A549 (cell line): Measurements from ENCODE around the gene RGS6. TPM values are rescaled to one million over a fixed set of nuclear protein-coding genes. Genes with fewer than 3 reads are reported as not detected.

Source experiments
- ATAC-seq, 2 experiments: fragments of 200-7000 bp in 1 of 2; fragments of >200 bp in 1 of 2; cut with Nextera tagmentation in 1 of 2; cut with Tn5 transposase in 1 of 2; 3 replicates each; pipeline versions ENCODE4 v1.8.0 to v1.9.1; 2018 to 2020; ENCODE audit warnings: mild to moderate bottlenecking in 1 of 2, moderate library complexity in 1 of 2
- CTCF ChIA-PET: fragments of 300-600 bp; sonication (Branson Sonifier 250); formaldehyde crosslinking; extraction: SDS; loops from one replicate; lab custom pipeline; 2021; ENCODE audit warnings: antibody characterized with exemption, inconsistent platforms; lab: Yijun Ruan, JAX
- POLR2A ChIA-PET: fragments of 350-600 bp; formaldehyde crosslinking; extraction: SDS; loops from one replicate; lab custom pipeline; 2021; ENCODE audit warnings: antibody characterized with exemption, inconsistent platforms; lab: Yijun Ruan, JAX
- DNase-seq, 2 experiments: peaks; one replicate each; pipeline versions ENCODE4 v3.0.0 to v3.0.0-alpha.2; 2011 to 2016; ENCODE audit warnings: low read depth in 1 of 2, low spot score in 1 of 2
- FAIRE-seq: peaks from 2 replicates; lab custom pipeline; 2011; peaks lifted over from hg19 to GRCh38; lab: Jason Lieb, UNC
- H3K27ac ChIP-seq, 2 experiments: fragments of >200 bp; sonication (Bioruptor Twin); formaldehyde crosslinking; 3 replicates each; pipeline ENCODE4 v1.5.1; 2016 to 2017
- H3K4me1 ChIP-seq: fragments of >200 bp; sonication (Bioruptor Twin); formaldehyde crosslinking; 3 replicates; pipeline ENCODE4 v1.6.1; 2016
- H3K4me2 ChIP-seq: fragments of >200 bp; sonication (Bioruptor Twin); formaldehyde crosslinking; 3 replicates; pipeline ENCODE4 v1.6.1; 2016
- H3K4me3 ChIP-seq: fragments of >200 bp; sonication (Bioruptor Twin); formaldehyde crosslinking; 3 replicates; pipeline ENCODE4 v1.5.1; 2016
- H3K9me3 ChIP-seq: fragments of >200 bp; sonication (Bioruptor Twin); formaldehyde crosslinking; 3 replicates; pipeline ENCODE4 v1.6.1; 2016
- ATOH8 ChIP-seq: fragments of 250-450 bp; sonication (Bioruptor Pico); IDR thresholded peaks from 2 replicates; pipeline ENCODE4 v1.5.0; 2020; ENCODE audit warnings: low read depth, mild to moderate bottlenecking, moderate library complexity
- BHLHE40 ChIP-seq: IDR thresholded peaks from 2 replicates; pipeline ENCODE4 v1.6.1; 2012; ENCODE audit warnings: low read depth, low read length, inconsistent platforms
- EHF ChIP-seq: fragments of 250-450 bp; sonication (Bioruptor Pico); IDR thresholded peaks from 2 replicates; pipeline ENCODE4 v1.5.0; 2020; ENCODE audit warnings: mild to moderate bottlenecking
- EHMT2 ChIP-seq: fragments of 200-600 bp; sonication (generic); IDR thresholded peaks from 2 replicates; pipeline ENCODE4 v1.6.1; 2016; ENCODE audit warnings: antibody characterized with exemption, low read depth, mild to moderate bottlenecking, moderate library complexity
- FOSB ChIP-seq: fragments of 250-450 bp; sonication (Bioruptor Pico); IDR thresholded peaks from 2 replicates; pipeline ENCODE4 v1.5.0; 2020; ENCODE audit warnings: mild to moderate bottlenecking, moderate library complexity
- FOSL2 ChIP-seq, 2 experiments: fragments of 450-650 bp in 1 of 2; fragments of >200 bp in 1 of 2; sonication (Bioruptor Twin) in 1 of 2; formaldehyde crosslinking; IDR thresholded peaks; 2 replicates each; pipeline versions ENCODE4 v1.5.0 to v1.6.1; 2016 to 2020; ENCODE audit warnings: mild to moderate bottlenecking in 1 of 2, moderate library complexity in 1 of 2
- FOXS1 ChIP-seq: fragments of 250-450 bp; sonication (Bioruptor Pico); IDR thresholded peaks from 2 replicates; pipeline ENCODE4 v1.5.0; 2020; ENCODE audit warnings: mild to moderate bottlenecking, moderate library complexity
- GATA3 ChIP-seq: IDR thresholded peaks from 2 replicates; pipeline ENCODE4 v1.6.1; 2012; ENCODE audit warnings: borderline replicate concordance
- HDAC2 ChIP-seq: fragments of 200-600 bp; sonication (generic); IDR thresholded peaks from 2 replicates; pipeline ENCODE4 v1.6.1; 2016
- HES2 ChIP-seq: fragments of >200 bp; sonication (Bioruptor Twin); formaldehyde crosslinking; IDR thresholded peaks from 2 replicates; pipeline ENCODE4 v1.6.1; 2016
- HOXB5 ChIP-seq: fragments of 250-450 bp; sonication (Bioruptor Pico); IDR thresholded peaks from 2 replicates; pipeline ENCODE4 v1.5.0; 2020; ENCODE audit warnings: mild to moderate bottlenecking, moderate library complexity
- JUNB ChIP-seq: fragments of >200 bp; sonication (Bioruptor Twin); formaldehyde crosslinking; IDR thresholded peaks from 2 replicates; pipeline ENCODE4 v1.6.1; 2016
- KDM1A ChIP-seq: fragments of 200-600 bp; sonication (generic); IDR thresholded peaks from 2 replicates; pipeline ENCODE4 v1.6.1; 2016; ENCODE audit warnings: low read depth, mild to moderate bottlenecking
- KDM5A ChIP-seq: fragments of 200-600 bp; sonication (generic); IDR thresholded peaks from 2 replicates; pipeline ENCODE4 v1.6.1; 2016; ENCODE audit warnings: antibody characterized with exemption, mild to moderate bottlenecking
- MYC ChIP-seq: IDR thresholded peaks from 2 replicates; pipeline ENCODE4 v1.6.1; 2012; ENCODE audit warnings: mild to moderate bottlenecking, inconsistent platforms, low read length, improper control_type of control experiment, borderline replicate concordance
- NPAS2 ChIP-seq: fragments of 250-450 bp; sonication (Bioruptor Pico); IDR thresholded peaks from 2 replicates; pipeline ENCODE4 v1.8.0; 2022; ENCODE audit warnings: mild to moderate bottlenecking, moderate library complexity, borderline replicate concordance
- NR3C1 ChIP-seq: fragments of >200 bp; sonication (Bioruptor Twin); formaldehyde crosslinking; IDR thresholded peaks from 3 replicates; pipeline ENCODE4 v1.6.1; 2017
- POLR2A ChIP-seq: IDR thresholded peaks from 2 replicates; pipeline ENCODE4 v1.6.1; 2012; ENCODE audit warnings: mild to moderate bottlenecking, low read length
- POLR2AphosphoS2 ChIP-seq: conservative IDR thresholded peaks from 2 replicates; pipeline ENCODE4 v1.6.1; 2012; ENCODE audit warnings: low read length, improper control_type of control experiment, inconsistent platforms
- RCOR1 ChIP-seq: fragments of 150-350 bp; IDR thresholded peaks from 2 replicates; pipeline ENCODE4 v1.6.1; 2014; ENCODE audit warnings: antibody characterized with exemption, low read length, low read depth
- RFX5 ChIP-seq: fragments of 450-650 bp; IDR thresholded peaks from 2 replicates; pipeline ENCODE4 v1.7.1; 2014; ENCODE audit warnings: antibody characterized with exemption, mild to moderate bottlenecking, moderate library complexity
- RNF2 ChIP-seq: fragments of 200-600 bp; sonication (generic); IDR thresholded peaks from 2 replicates; pipeline ENCODE4 v1.6.1; 2016; ENCODE audit warnings: low read depth, mild to moderate bottlenecking, antibody characterized with exemption, moderate library complexity, borderline replicate concordance
- SMC3 ChIP-seq: fragments of >200 bp; sonication (Bioruptor Twin); formaldehyde crosslinking; IDR thresholded peaks from 3 replicates; pipeline ENCODE4 v1.6.1; 2018; ENCODE audit warnings: inconsistent platforms
- TP53 ChIP-seq: fragments of 250-450 bp; sonication (Bioruptor Pico); IDR thresholded peaks from 2 replicates; pipeline ENCODE4 v1.5.0; 2021; ENCODE audit warnings: mild to moderate bottlenecking, moderate library complexity
- ZC3H11A ChIP-seq: fragments of 450-650 bp; IDR thresholded peaks from 2 replicates; pipeline ENCODE4 v1.6.1; 2014; ENCODE audit warnings: antibody characterized with exemption, mild to moderate bottlenecking
- ZFP36 ChIP-seq: fragments of 450-650 bp; IDR thresholded peaks from 2 replicates; pipeline ENCODE4 v1.6.1; 2014; ENCODE audit warnings: borderline replicate concordance; ENCODE audit not compliant: partially characterized antibody
- ZNF302 ChIP-seq: fragments of 250-450 bp; sonication (Bioruptor Pico); IDR thresholded peaks from 2 replicates; pipeline ENCODE4 v1.9.0; 2021; ENCODE audit warnings: inconsistent platforms, mild to moderate bottlenecking, moderate library complexity
- WGBS: methylation state at CpG from one replicate; pipeline ENCODE4 v1.1.6; 2017; ENCODE audit errors: missing lambda C conversion rate; 5-methylcytosine and 5-hydroxymethylcytosine counted together
- polyA plus RNA-seq, 4 experiments: library from polyadenylated mRNA; depleted of rRNA in 3 of 4; stranded (reverse); fragments of >200 nt; fragmentation: RNase III in 1 of 4; extraction: RNeasy Plus Mini Kit Qiagen cat#74134 plus additional on column Dnase treatment in 1 of 4; gene quantifications; 2 replicates in 3 of 4; 3 replicates in 1 of 4; pipeline ENCODE4 v1.2.3, GENCODE V29; 2011 to 2017
- TF ChIP-seq, protein P1 (sequence below): fragments of 250-450 bp; sonication (Bioruptor Pico); IDR thresholded peaks from 2 replicates; pipeline ENCODE4 v1.5.0; 2021; ENCODE audit warnings: mild to moderate bottlenecking, moderate library complexity, borderline replicate concordance
- TF ChIP-seq, protein P2 (sequence below): fragments of 200-600 bp; sonication (generic); IDR thresholded peaks from 2 replicates; pipeline ENCODE4 v1.6.1; 2016; ENCODE audit warnings: antibody characterized with exemption, mild to moderate bottlenecking, moderate library complexity
- TF ChIP-seq, protein P3 (sequence below): fragments of 450-650 bp; IDR thresholded peaks from 2 replicates; pipeline ENCODE4 v1.6.1; 2014; ENCODE audit warnings: antibody characterized with exemption
- TF ChIP-seq, protein P4 (sequence below): fragments of >200 bp; sonication (Bioruptor Twin); formaldehyde crosslinking; IDR thresholded peaks from 3 replicates; pipeline ENCODE4 v1.6.1; 2016
- TF ChIP-seq, protein P5 (sequence below): IDR thresholded peaks from 2 replicates; pipeline ENCODE4 v1.6.1; 2012; ENCODE audit warnings: low read depth, borderline replicate concordance

The RGS6 gene
- polyA plus RNA-seq, 2 of the 4 experiments (the other 2 are of a cell fraction), result not detected

GRCh38 chr14:72120315-72120714, 188.1 kb downstream of the RGS6 start:
- no peak overlapping the region for H3K27ac ChIP-seq
- no peak for FAIRE-seq
- POLR2A ChIA-PET, result no interaction called here

DNA sequence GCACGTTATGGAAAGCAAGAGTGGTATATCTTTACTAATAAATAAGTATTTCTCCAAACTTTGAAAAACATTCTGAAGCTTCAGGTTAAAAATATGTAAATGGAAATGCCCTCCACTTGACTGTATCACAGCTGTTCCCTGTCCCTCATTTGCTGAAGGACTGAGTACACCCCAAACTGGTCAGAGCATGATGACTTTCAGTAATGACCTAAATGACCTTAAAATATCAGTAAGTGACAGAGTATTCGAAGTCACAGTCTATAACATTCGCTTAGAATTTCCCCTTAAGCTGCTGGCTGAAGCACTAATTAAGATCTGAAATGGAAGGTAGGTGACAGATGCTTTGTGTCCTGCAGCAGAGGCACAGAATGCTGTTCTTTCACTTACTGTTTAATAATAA, 191.5 kb downstream of the RGS6 start:
- 3% methylated on average over 3 of the region's 3 CpGs for WGBS
- Histone ChIP-seq H3K4me3 (no peak overlapping the region), H3K9me3 (no peaks in the 10 kb centered on the region), H3K4me2 (no peak overlapping the region), H3K4me1 (no peaks in the 10 kb centered on the region), H3K27ac (no peak overlapping the region)
- ChIA-PET POLR2A (no interaction called here), CTCF (no interaction called here)
- TF ChIP-seq FOSB (CRISPR knock-in tag) (no peak), POLR2AphosphoS2 (no peak), HDAC2 (no peak), JUNB (no peak), ZC3H11A (no peak), RCOR1 (no peak), KDM5A (no peak), RFX5 (no peak), SMC3 (no peak), ATOH8 (CRISPR knock-in tag) (no peak), NR3C1 (no peak), NPAS2 (CRISPR knock-in tag) (no peak), HOXB5 (CRISPR knock-in tag) (no peak), EHF (no peak), GATA3 (no peak), BHLHE40 (no peak)
- TF ChIP-seq, protein P1, sequence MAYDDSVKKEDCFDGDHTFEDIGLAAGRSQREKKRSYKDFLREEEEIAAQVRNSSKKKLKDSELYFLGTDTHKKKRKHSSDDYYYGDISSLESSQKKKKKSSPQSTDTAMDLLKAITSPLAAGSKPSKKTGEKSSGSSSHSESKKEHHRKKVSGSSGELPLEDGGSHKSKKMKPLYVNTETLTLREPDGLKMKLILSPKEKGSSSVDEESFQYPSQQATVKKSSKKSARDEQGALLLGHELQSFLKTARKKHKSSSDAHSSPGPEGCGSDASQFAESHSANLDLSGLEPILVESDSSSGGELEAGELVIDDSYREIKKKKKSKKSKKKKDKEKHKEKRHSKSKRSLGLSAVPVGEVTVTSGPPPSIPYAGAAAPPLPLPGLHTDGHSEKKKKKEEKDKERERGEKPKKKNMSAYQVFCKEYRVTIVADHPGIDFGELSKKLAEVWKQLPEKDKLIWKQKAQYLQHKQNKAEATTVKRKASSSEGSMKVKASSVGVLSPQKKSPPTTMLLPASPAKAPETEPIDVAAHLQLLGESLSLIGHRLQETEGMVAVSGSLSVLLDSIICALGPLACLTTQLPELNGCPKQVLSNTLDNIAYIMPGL (CRISPR knock-in tag), result no peak
- TF ChIP-seq, protein P2, sequence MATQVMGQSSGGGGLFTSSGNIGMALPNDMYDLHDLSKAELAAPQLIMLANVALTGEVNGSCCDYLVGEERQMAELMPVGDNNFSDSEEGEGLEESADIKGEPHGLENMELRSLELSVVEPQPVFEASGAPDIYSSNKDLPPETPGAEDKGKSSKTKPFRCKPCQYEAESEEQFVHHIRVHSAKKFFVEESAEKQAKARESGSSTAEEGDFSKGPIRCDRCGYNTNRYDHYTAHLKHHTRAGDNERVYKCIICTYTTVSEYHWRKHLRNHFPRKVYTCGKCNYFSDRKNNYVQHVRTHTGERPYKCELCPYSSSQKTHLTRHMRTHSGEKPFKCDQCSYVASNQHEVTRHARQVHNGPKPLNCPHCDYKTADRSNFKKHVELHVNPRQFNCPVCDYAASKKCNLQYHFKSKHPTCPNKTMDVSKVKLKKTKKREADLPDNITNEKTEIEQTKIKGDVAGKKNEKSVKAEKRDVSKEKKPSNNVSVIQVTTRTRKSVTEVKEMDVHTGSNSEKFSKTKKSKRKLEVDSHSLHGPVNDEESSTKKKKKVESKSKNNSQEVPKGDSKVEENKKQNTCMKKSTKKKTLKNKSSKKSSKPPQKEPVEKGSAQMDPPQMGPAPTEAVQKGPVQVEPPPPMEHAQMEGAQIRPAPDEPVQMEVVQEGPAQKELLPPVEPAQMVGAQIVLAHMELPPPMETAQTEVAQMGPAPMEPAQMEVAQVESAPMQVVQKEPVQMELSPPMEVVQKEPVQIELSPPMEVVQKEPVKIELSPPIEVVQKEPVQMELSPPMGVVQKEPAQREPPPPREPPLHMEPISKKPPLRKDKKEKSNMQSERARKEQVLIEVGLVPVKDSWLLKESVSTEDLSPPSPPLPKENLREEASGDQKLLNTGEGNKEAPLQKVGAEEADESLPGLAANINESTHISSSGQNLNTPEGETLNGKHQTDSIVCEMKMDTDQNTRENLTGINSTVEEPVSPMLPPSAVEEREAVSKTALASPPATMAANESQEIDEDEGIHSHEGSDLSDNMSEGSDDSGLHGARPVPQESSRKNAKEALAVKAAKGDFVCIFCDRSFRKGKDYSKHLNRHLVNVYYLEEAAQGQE, result no peak
- ATAC-seq, result no peak
- DNase-seq, result no peak
- no peak for FAIRE-seq

More at GRCh38 chr14:72120315-72120714, 188.1 kb downstream of the RGS6 start:
- TF ChIP-seq, protein P3, sequence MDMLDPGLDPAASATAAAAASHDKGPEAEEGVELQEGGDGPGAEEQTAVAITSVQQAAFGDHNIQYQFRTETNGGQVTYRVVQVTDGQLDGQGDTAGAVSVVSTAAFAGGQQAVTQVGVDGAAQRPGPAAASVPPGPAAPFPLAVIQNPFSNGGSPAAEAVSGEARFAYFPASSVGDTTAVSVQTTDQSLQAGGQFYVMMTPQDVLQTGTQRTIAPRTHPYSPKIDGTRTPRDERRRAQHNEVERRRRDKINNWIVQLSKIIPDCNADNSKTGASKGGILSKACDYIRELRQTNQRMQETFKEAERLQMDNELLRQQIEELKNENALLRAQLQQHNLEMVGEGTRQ, result no peak
- no peak for TF ChIP-seq TP53
- TF ChIP-seq MYC, result no peak
- no peak for TF ChIP-seq EHMT2
- TF ChIP-seq HES2, result no peak
- no peak for TF ChIP-seq ZFP36
- TF ChIP-seq ZNF302 (CRISPR knock-in tag), result no peak
- TF ChIP-seq POLR2A, result no peak
- no peak for TF ChIP-seq FOSL2 (IDR thresholded peaks at IDR 0.05)
- TF ChIP-seq FOSL2 (CRISPR knock-in tag; IDR thresholded peaks at IDR 0.05), result no peak
- TF ChIP-seq RNF2, result no peak
- TF ChIP-seq, protein P4, sequence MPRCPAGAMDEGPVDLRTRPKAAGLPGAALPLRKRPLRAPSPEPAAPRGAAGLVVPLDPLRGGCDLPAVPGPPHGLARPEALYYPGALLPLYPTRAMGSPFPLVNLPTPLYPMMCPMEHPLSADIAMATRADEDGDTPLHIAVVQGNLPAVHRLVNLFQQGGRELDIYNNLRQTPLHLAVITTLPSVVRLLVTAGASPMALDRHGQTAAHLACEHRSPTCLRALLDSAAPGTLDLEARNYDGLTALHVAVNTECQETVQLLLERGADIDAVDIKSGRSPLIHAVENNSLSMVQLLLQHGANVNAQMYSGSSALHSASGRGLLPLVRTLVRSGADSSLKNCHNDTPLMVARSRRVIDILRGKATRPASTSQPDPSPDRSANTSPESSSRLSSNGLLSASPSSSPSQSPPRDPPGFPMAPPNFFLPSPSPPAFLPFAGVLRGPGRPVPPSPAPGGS, result no peak
- TF ChIP-seq KDM1A, result no peak
- TF ChIP-seq, protein P5, sequence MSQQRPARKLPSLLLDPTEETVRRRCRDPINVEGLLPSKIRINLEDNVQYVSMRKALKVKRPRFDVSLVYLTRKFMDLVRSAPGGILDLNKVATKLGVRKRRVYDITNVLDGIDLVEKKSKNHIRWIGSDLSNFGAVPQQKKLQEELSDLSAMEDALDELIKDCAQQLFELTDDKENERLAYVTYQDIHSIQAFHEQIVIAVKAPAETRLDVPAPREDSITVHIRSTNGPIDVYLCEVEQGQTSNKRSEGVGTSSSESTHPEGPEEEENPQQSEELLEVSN, result no peak
- no peak for TF ChIP-seq FOXS1 (CRISPR knock-in tag)
- H3K4me2 ChIP-seq, result no peak overlapping the region
- no peaks in the 10 kb centered on the region for H3K9me3 ChIP-seq
- WGBS, result 2% methylated on average over 3 of the region's 3 CpGs
- DNase-seq, result no peak
- no peak overlapping the region for H3K4me3 ChIP-seq
- ATAC-seq, result no peak
- no peaks in the 10 kb centered on the region for H3K4me1 ChIP-seq
- CTCF ChIA-PET, result no interaction called here
